ENCODE results near the gene MAPK14.

Gene MAPK14

GRCh38 chr6:36104836-36105235 lies 77.2 kb downstream of the MAPK14 start:
- no peak for DNase-seq

GRCh38 chr6:36109092-36109491 lies 81.5 kb downstream of the MAPK14 start:
- no peak for DNase-seq

GRCh38 chr6:36110050-36110449 lies 82.4 kb downstream of the MAPK14 start:
- no peak for DNase-seq

GRCh38 chr6:36110863-36111262 lies 83.3 kb downstream of the MAPK14 start:
- DNase-seq: no peak

GRCh38 chr6:36111526-36111925 lies 83.9 kb downstream of the MAPK14 start:
- DNase-seq: no peak

GRCh38 chr6:36113049-36113448 lies 85.4 kb downstream of the MAPK14 start:
- DNase-seq: no peak

- DNase-seq: no peak
Measured at GRCh38 chr6:36113703-36114102, 86.1 kb downstream of the MAPK14 start.

GRCh38 chr6:36114798-36115408 lies 87.3 kb downstream of the MAPK14 start:
- no peak for DNase-seq

- no peak for DNase-seq
Measured at GRCh38 chr6:36115412-36115811, 87.8 kb downstream of the MAPK14 start.

- DNase-seq: no peak
Measured at GRCh38 chr6:36116066-36116864, 88.7 kb downstream of the MAPK14 start.

GRCh38 chr6:36116943-36117342 lies 89.3 kb downstream of the MAPK14 start:
- DNase-seq: no peak

- no peak for DNase-seq
Measured at GRCh38 chr6:36117658-36118549, 90.3 kb downstream of the MAPK14 start.

- DNase-seq: peak; percentile 55
Measured at GRCh38 chr6:36118550-36119107, 91.0 kb downstream of the MAPK14 start.

GRCh38 chr6:36119209-36119608 lies 91.6 kb downstream of the MAPK14 start:
- no peak for DNase-seq

- DNase-seq: no peak
Measured at GRCh38 chr6:36120018-36120417, 92.4 kb downstream of the MAPK14 start.

GRCh38 chr6:36120539-36120938 lies 92.9 kb downstream of the MAPK14 start:
- peak; percentile 73 for DNase-seq

GRCh38 chr6:36120979-36121786 lies 93.6 kb downstream of the MAPK14 start:
- DNase-seq: peak; percentile 64

GRCh38 chr6:36121787-36122494 lies 94.3 kb downstream of the MAPK14 start:
- no peak for DNase-seq

GRCh38 chr6:36122495-36123269 lies 95.1 kb downstream of the MAPK14 start:
- DNase-seq: no peak

GRCh38 chr6:36123270-36124139 lies 95.9 kb downstream of the MAPK14 start:
- DNase-seq: peak; percentile 90
